ENCODE measurements around the gene ARFGEF2.

DNA sequence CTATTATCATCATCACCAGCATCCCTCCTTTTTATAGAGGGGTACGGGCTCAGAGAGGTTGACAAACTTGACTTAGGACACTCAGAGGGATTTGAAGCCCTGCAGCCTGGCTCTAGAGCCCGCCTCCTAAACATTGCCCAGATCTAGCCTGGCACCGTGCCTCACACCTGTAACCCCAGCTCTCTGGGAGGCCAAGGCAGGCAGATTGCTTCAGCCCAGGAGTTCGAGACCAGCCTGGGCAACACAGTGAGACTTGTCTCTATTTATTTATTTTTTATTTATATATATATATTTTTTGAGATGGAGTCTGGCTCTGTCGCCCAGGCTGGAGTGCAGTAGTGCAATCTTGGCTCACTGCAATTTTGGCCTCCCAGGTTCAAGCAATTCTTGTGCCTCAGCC, 118.3 kb downstream of the ARFGEF2 start:
- TF ChIP-seq CTCF (IDR thresholded peaks at IDR 0.05; ENCODE audit: low read depth, low read length, poor library complexity, severe bottlenecking) (no peak), EZH2phosphoT487 (IDR thresholded peaks at IDR 0.05; ENCODE audit: borderline replicate concordance, low read length) (no peak)
